IMR-90 (cell line): Measurements from ENCODE around the gene HOXC5.

Experiments
- BHLHE40 ChIP-seq: fragments of 150-350 bp; IDR thresholded peaks from 2 replicates; pipeline ENCODE4 v1.6.1; 2016; ENCODE audit warnings: mild to moderate bottlenecking, low read depth, low read length
- CEBPB ChIP-seq: IDR thresholded peaks from 2 replicates; pipeline ENCODE4 v1.6.1; 2012; ENCODE audit warnings: low read depth, low read length, improper control_type of control experiment
- MAFK ChIP-seq: IDR thresholded peaks from 2 replicates; pipeline ENCODE4 v1.6.1; 2012; ENCODE audit warnings: low read depth, low read length, improper control_type of control experiment
- MXI1 ChIP-seq: IDR thresholded peaks from 2 replicates; pipeline ENCODE4 v1.6.1; 2012; ENCODE audit warnings: low read depth, mild to moderate bottlenecking, low read length, moderate library complexity, borderline replicate concordance
- POLR2A ChIP-seq: IDR thresholded peaks from 2 replicates; pipeline ENCODE4 v1.6.1; 2012; ENCODE audit warnings: mild to moderate bottlenecking, low read depth, low read length
- RAD21 ChIP-seq: IDR thresholded peaks from 2 replicates; pipeline ENCODE4 v1.6.1; 2012; ENCODE audit warnings: low read length, improper control_type of control experiment
- RCOR1 ChIP-seq: IDR thresholded peaks from 2 replicates; pipeline ENCODE4 v1.6.1; 2012; ENCODE audit warnings: mild to moderate bottlenecking, low read length, improper control_type of control experiment; ENCODE audit not compliant: insufficient replicate concordance
- RFX5 ChIP-seq: IDR thresholded peaks from 2 replicates; pipeline ENCODE4 v1.8.0; 2012; ENCODE audit warnings: low read depth, mild to moderate bottlenecking, low read length, moderate library complexity
- SMC3 ChIP-seq: fragments of 150-350 bp; IDR thresholded peaks from 2 replicates; pipeline ENCODE4 v1.6.1; 2016; ENCODE audit warnings: low read depth, mild to moderate bottlenecking, antibody characterized with exemption, low read length, moderate library complexity
- TF ChIP-seq, protein P1 (sequence below): conservative IDR thresholded peaks from 2 replicates; pipeline ENCODE4 v1.5.1; 2012; ENCODE audit warnings: mild to moderate bottlenecking, low read depth, low read length, improper control_type of control experiment
- TF ChIP-seq, protein P2 (sequence below): fragments of 150-350 bp; IDR thresholded peaks from 2 replicates; pipeline ENCODE4 v1.6.1; 2016; ENCODE audit warnings: low read depth, mild to moderate bottlenecking, low read length, moderate library complexity, borderline replicate concordance
- TF ChIP-seq, protein P3 (sequence below): fragments of 150-350 bp; IDR thresholded peaks from 2 replicates; pipeline ENCODE4 v1.6.1; 2017; ENCODE audit warnings: mild to moderate bottlenecking, antibody characterized with exemption, low read length, low read depth

DNA sequence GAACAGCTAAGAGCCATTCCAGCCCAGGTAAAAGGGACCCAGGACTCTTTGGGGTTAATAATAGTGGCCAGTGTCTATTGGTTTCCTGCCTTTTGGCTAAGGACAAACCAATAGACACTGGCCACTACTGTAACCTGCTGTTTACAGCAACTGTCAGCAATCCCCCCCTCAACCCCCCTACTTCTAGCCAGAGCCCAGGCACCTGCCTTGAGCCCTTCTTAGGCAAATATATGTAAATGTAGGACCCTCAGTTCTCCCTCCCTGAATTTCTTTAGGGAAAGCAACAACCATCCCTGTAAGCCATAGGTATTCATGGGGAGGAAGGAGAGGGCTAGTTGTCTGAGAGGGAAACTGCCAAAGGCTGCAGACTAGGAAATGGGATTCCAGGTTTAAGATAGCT, 43.1 kb downstream of the HOXC5 start:
- TF ChIP-seq, protein P1, sequence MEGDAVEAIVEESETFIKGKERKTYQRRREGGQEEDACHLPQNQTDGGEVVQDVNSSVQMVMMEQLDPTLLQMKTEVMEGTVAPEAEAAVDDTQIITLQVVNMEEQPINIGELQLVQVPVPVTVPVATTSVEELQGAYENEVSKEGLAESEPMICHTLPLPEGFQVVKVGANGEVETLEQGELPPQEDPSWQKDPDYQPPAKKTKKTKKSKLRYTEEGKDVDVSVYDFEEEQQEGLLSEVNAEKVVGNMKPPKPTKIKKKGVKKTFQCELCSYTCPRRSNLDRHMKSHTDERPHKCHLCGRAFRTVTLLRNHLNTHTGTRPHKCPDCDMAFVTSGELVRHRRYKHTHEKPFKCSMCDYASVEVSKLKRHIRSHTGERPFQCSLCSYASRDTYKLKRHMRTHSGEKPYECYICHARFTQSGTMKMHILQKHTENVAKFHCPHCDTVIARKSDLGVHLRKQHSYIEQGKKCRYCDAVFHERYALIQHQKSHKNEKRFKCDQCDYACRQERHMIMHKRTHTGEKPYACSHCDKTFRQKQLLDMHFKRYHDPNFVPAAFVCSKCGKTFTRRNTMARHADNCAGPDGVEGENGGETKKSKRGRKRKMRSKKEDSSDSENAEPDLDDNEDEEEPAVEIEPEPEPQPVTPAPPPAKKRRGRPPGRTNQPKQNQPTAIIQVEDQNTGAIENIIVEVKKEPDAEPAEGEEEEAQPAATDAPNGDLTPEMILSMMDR = no peak
- TF ChIP-seq RFX5 (no peak), RCOR1 (no peak), SMC3 (no peak), MAFK (no peak), CEBPB (no peak), RAD21 (no peak), BHLHE40 (no peak), POLR2A (no peak), MXI1 (no peak)
- TF ChIP-seq, protein P2, sequence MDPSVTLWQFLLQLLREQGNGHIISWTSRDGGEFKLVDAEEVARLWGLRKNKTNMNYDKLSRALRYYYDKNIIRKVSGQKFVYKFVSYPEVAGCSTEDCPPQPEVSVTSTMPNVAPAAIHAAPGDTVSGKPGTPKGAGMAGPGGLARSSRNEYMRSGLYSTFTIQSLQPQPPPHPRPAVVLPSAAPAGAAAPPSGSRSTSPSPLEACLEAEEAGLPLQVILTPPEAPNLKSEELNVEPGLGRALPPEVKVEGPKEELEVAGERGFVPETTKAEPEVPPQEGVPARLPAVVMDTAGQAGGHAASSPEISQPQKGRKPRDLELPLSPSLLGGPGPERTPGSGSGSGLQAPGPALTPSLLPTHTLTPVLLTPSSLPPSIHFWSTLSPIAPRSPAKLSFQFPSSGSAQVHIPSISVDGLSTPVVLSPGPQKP = no peak
- TF ChIP-seq, protein P3, sequence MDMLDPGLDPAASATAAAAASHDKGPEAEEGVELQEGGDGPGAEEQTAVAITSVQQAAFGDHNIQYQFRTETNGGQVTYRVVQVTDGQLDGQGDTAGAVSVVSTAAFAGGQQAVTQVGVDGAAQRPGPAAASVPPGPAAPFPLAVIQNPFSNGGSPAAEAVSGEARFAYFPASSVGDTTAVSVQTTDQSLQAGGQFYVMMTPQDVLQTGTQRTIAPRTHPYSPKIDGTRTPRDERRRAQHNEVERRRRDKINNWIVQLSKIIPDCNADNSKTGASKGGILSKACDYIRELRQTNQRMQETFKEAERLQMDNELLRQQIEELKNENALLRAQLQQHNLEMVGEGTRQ = no peak
